GM12801 (cell line): ENCODE data around the gene TAB3.

Source experiments
- TF ChIP-seq, protein P1 (sequence below): IDR thresholded peaks from one replicate; pipeline ENCODE4 v1.5.1; 2011; ENCODE audit warnings: control low read depth; ENCODE audit not compliant: insufficient read length; ENCODE audit errors: extremely low read depth

Gene TAB3

GRCh38 chrX:30831082-30831481 lies 58.0 kb downstream of the TAB3 start:
- TF ChIP-seq, protein P1, sequence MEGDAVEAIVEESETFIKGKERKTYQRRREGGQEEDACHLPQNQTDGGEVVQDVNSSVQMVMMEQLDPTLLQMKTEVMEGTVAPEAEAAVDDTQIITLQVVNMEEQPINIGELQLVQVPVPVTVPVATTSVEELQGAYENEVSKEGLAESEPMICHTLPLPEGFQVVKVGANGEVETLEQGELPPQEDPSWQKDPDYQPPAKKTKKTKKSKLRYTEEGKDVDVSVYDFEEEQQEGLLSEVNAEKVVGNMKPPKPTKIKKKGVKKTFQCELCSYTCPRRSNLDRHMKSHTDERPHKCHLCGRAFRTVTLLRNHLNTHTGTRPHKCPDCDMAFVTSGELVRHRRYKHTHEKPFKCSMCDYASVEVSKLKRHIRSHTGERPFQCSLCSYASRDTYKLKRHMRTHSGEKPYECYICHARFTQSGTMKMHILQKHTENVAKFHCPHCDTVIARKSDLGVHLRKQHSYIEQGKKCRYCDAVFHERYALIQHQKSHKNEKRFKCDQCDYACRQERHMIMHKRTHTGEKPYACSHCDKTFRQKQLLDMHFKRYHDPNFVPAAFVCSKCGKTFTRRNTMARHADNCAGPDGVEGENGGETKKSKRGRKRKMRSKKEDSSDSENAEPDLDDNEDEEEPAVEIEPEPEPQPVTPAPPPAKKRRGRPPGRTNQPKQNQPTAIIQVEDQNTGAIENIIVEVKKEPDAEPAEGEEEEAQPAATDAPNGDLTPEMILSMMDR: no peak

GRCh38 chrX:30830326-30830943 lies 58.6 kb downstream of the TAB3 start:
- TF ChIP-seq, protein P1: no peak

- TF ChIP-seq, protein P1: no peak
These were observed 64.8 kb downstream of the TAB3 start for GRCh38 chrX:30824275-30824674.

- TF ChIP-seq, protein P1: no peak
These were observed 66.3 kb downstream of the TAB3 start for GRCh38 chrX:30822764-30823163.

- TF ChIP-seq, protein P1: no peak
These were observed 66.9 kb downstream of the TAB3 start for GRCh38 chrX:30822068-30822681.

GRCh38 chrX:30821116-30821515 lies 67.9 kb downstream of the TAB3 start:
- TF ChIP-seq, protein P1: no peak

- TF ChIP-seq, protein P1: no peak
These were observed 70.0 kb downstream of the TAB3 start for GRCh38 chrX:30819080-30819479.

DNA sequence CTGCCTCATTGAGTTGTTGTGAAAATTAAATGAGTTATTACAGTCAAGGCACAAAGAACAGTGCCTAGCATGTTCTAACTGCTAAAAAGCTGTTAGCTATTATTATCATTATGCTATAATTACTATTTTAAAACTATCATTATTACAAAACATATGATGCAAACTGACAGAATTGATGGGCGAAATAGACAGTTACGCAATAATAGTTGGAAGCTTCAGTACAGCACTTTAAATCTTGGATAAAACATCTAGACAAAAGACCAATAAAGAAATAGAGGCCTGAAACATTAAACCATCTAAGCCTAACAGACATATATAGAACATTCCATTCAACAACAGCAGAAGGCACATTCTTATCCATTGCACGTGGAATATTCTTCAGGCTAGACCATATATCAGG lies 73.0 kb downstream of the TAB3 start:
- TF ChIP-seq, protein P1: no peak
